ENCODE measurements around the gene GNG12.

DNA sequence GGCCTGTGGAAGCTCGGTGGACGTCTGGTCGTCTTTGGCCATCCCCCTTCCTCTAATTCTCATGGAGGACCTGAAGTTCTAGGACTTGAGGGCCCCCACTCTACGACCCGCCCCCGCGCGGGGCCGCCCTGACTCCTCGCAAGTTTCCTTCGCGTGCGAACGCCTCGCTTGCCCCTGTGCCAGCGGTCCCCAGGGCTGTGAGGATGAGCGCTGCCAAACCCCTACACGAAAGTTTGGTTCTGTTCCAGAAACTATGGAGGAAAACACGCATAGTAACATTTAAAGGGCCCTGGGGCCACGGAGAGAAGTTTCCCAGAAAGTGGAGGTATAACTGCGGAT is 304 bp upstream of the GNG12 start:
- TF ChIP-seq, protein P1, sequence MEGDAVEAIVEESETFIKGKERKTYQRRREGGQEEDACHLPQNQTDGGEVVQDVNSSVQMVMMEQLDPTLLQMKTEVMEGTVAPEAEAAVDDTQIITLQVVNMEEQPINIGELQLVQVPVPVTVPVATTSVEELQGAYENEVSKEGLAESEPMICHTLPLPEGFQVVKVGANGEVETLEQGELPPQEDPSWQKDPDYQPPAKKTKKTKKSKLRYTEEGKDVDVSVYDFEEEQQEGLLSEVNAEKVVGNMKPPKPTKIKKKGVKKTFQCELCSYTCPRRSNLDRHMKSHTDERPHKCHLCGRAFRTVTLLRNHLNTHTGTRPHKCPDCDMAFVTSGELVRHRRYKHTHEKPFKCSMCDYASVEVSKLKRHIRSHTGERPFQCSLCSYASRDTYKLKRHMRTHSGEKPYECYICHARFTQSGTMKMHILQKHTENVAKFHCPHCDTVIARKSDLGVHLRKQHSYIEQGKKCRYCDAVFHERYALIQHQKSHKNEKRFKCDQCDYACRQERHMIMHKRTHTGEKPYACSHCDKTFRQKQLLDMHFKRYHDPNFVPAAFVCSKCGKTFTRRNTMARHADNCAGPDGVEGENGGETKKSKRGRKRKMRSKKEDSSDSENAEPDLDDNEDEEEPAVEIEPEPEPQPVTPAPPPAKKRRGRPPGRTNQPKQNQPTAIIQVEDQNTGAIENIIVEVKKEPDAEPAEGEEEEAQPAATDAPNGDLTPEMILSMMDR (IDR thresholded peaks at IDR 0.05), result no peak
- TF ChIP-seq EZH2 (IDR thresholded peaks at IDR 0.05; ENCODE audit: borderline replicate concordance, insufficient read depth, low read depth, low read length, poor library complexity, severe bottlenecking), result no peak
